Epithelial cell of prostate (primary cell): ENCODE data around the gene UNCX.
"Not testable (repeated sequence)": the region's sequence is repeated elsewhere in the genome, so short reads cannot be mapped to it uniquely, and the experiment has no call there.

Experiments used
- DNase-seq: peaks from one replicate; pipeline ENCODE4 v3.0.0-alpha.2; 2011; ENCODE audit warnings: low read depth, low spot score
- H3K27ac ChIP-seq: fragments of 450-650 bp; 2 replicates; pipeline ENCODE4 v1.5.1; 2017; ENCODE audit warnings: mild to moderate bottlenecking

UNCX gene

GRCh38 chr7:1271656-1272055 lies 39.0 kb downstream of the UNCX start:
- DNase-seq: no peak
- H3K27ac ChIP-seq: no peak overlapping the region

GRCh38 chr7:1272136-1272535 lies 39.5 kb downstream of the UNCX start:
- not testable (repeated sequence) for H3K27ac ChIP-seq, DNase-seq

DNA sequence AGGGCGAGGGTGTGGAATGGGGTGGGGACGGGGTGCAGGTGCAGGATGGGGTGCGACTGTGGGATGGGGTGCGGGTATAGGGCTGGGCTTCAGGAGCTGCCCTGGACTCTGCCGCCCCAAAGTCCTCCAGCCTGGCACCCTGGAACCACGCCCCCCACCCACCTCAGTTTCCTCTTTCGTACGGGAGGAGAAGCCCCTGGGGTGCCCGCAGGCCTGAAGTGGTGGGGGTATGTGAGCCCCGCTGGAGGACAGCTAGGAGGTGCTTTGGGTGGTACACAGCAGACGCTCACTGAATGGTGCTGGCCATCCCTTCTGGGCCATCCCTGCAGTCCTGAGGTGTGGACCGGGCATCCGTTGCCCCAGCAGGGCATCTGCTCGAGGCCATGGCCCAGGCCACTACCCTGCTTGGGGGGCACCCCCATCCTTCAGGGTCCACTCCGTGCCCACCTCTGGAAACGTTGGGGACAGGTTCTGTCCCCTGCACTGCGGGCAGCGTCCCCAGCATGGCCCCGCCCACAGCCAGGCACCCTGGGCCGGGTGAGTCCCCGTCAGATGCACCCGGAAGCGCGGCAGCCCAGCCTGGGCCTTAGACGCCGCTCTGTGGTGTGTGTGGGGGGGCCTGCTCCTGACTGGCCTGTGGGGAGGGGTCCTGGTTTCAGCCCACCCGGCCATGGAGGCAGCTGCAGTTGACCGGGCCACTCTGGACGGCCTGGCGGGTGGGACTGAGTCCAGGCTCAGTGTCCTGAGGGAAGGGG lies 41.6 kb downstream of the UNCX start:
- no peak overlapping the region for H3K27ac ChIP-seq
- DNase-seq: no peak

- no peak overlapping the region for H3K27ac ChIP-seq
- DNase-seq: no peak
These were observed 42.3 kb downstream of the UNCX start for GRCh38 chr7:1274876-1275375.

- no peak overlapping the region for H3K27ac ChIP-seq
- DNase-seq: no peak
These were observed 43.0 kb downstream of the UNCX start for GRCh38 chr7:1275451-1276381.

DNA sequence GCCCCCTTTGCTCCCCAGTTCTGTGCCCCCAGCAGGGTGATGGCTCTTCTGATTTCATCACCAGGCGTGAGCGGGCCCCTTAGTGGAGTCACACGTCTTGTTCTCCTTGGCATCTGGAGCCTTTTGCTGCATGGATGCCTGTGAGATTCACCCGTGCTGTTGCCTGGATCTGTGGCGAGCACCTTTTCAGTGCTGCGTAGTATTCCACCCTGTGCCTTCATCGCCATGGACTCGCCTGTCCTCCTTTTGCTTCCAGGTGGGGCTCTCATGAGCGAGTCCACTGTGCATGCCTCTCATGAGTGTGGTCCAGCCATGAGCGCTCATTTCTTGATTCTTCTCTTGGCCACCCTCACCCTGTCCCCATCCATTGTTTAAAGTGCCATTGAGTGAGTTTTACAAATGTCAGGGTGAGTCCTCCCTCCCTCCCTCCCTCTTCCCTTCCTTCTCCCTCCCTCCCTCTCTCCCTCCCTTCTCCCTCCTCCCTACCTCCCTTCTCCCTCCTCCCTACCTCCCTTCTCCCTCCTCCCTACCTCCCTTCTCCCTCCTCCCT lies 44.0 kb downstream of the UNCX start:
- H3K27ac ChIP-seq: no peak overlapping the region
- no peak for DNase-seq

- no peak overlapping the region for H3K27ac ChIP-seq
- DNase-seq: no peak
These were observed 45.9 kb downstream of the UNCX start for GRCh38 chr7:1278543-1278942.

GRCh38 chr7:1279041-1279440 lies 46.4 kb downstream of the UNCX start:
- no peak overlapping the region for H3K27ac ChIP-seq
- no peak for DNase-seq

DNA sequence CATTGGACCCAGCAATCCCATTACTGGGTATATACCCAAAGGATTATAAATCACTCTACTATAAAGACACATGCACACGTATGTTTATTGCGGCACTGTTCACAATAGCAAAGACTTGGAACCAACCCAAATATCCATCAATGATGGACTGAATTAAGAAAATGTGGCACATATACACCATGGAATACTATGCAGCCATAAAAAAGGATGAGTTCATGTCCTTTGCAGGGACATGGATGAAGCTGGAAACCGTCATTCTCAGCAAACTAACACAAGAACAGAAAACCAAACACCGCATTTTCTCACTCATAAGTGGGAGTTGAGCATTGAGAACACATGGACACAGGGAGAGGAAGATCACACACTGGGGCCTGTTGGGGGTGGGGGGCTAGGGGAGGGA lies 47.2 kb downstream of the UNCX start:
- not testable (repeated sequence) for H3K27ac ChIP-seq, DNase-seq

GRCh38 chr7:1281068-1281467 lies 48.4 kb downstream of the UNCX start:
- DNase-seq: no peak

DNA sequence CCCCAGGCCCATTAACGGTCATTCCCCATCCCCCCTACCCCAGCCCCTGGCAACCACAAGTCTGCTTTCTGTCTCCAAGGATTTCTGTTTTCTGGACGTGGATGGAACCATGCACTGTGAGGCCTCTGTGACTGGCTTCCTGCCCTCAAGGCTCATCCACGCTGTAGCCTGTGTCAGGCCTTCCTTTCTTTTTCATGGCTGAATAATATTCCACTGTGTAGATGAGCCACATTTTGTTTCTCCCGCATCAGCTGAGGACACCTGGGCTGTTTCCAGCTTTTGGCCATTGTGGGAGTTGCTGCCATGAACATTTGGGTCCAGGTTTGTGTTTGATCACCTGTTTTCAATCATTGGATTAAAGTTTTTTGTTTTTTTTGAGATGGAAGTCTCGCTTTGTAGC lies 50.0 kb downstream of the UNCX start:
- H3K27ac ChIP-seq: no peak overlapping the region
- DNase-seq: no peak

More at GRCh38 chr7:1281068-1281467, 48.4 kb downstream of the UNCX start:
- H3K27ac ChIP-seq: no peak overlapping the region

- no peak for DNase-seq
- no peak overlapping the region for H3K27ac ChIP-seq
These were observed 50.7 kb downstream of the UNCX start for GRCh38 chr7:1283337-1283736.

GRCh38 chr7:1283941-1284742 lies 51.5 kb downstream of the UNCX start:
- no peak for DNase-seq
- H3K27ac ChIP-seq: no peak overlapping the region

DNA sequence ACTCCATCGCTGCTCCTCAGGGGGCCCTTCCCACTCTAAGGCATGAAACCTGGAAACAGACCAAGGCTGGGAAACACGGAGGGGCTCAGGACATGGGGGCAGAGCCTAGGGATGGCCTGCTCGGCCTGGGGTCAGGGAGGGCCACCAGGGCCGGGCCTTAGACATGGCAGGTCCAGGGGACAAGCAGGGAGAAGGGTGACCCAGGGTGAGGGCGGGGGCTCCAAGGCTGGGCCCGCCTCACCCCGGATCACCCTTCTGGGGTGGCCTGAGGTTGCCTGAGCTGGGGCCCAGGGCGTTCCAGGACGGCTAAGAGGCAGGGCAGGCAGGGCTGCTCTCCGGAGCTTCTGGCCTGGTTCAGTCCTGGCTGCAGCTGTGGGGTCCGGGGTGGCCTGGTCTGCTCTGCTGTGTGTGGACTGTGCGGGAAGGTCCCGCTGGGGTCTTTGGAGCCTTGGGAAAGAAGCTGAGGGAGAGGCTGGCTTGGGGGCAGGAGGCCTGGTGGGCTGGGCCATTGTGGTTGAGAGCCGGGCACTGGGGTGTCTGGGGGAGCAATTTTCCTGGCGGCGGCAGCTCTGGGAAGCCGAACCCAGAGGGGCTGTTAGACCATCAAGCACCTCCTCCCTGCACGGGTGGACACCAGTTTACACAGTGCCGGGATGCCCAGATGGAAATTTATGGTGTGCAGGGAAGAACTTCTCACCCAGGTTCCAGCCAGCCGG lies 52.2 kb downstream of the UNCX start:
- H3K27ac ChIP-seq: no peak overlapping the region

DNA sequence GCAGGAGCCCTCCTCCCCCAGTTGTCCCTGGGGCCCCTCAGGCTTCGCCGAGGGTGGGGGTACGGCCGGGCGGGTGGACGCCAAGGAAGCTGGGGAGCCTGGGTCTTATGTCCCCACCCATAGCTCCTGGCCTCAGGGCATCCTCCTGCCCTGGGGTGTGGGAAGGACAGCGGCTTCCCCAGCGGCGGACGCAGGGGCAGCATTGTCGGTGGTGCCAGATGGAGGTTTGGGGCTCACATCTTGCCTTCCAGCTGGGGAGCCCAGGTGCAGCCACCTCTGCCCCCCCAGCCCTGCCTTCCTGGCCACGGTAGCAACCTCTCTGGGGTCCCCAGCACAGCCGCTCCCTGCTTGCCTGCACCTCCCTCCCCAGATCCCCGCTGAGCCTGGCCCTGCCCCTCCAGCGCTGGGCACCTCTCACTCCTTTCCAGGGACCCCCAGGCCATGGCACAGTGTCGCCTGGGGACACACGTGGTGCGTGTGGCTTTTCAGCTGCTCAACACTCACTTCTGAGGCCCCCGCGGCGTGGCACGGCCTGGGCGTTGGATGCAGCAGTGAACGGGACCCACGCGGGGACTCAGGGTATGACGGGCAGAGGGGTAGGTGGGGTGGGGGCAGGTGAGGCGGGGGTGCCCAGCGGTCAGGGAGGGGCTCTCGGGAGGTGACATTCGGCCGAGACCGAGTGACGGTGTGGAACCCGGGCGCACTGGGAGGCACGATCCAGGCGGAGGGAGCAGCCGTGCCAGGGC lies 53.1 kb downstream of the UNCX start:
- no peak for DNase-seq
- no peak overlapping the region for H3K27ac ChIP-seq

More for the DNA sequence above, 52.2 kb downstream of the UNCX start:
- DNase-seq: no peak
